Activated T-cell treated with anti-CD3 and anti-CD28 coated beads, Interleukin-2, amount 50 U/mL, for 48 hours (primary cell): Measurements from ENCODE around the gene RERE.

Source experiments
- DNase-seq, 2 experiments: peaks; one replicate each; pipeline ENCODE4 v3.0.0-alpha.2; 2020

The RERE gene

DNA sequence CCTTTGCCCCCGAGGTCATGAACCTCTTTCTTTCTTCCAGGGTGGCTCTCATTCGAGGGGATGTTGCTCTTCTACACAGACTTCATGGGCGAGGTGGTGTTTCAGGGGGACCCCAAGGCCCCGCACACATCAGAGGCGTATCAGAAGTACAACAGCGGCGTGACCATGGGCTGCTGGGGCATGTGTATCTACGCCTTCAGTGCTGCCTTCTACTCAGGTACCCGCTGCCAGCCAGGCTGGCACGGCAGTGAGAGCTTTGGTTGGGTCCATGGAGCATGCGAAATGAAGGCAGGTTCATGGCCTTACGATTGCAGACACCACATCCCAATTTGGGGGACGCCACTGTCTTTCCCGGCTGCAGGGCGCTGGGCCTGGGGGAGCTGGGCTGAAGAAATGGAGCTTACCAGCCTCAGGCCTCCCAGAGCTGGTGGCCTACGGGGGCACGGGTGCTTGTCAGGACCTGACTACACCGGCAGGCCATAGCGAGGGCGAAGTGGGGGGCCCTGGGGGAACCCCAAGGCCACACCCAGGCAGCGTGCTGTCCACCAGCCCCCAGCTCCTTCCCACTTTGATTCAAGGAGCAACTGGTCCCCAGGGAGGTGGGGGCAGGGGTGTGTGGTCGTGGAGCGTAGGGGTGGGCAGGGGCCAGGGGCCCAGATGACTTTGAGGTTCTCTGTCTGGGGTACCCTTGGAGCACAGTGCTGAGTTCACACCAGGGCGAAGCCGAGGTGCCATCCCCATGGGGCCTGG, 479.5 kb downstream of the RERE start:
- no peak for DNase-seq

GRCh38 chr1:8335246-8335645, 482.2 kb downstream of the RERE start:
- DNase-seq: no peak

- no peak for DNase-seq
These were observed 483.2 kb downstream of the RERE start for GRCh38 chr1:8334106-8334851.

- DNase-seq: no peak
These were observed 484.0 kb downstream of the RERE start for GRCh38 chr1:8333246-8333987.

DNA sequence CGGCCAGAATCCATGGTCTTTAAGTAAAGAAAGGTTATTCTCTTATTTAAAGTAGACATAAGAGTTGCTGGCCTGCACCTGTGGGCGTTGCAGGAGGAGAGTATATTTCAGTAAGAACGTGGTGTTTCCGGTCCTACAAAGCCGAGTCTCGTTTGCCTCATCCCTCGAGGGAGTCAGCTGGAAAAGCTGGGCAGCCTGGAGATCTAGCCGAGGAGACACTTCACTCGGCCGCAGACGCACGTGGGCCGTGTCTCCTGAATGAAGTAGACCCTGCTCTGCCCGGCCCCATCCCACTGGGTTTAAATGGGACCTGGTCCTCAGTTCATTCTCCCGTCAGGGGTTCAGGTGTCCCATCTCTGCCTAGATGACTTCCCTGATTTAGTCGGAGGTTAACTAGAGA, 484.6 kb downstream of the RERE start:
- no peak for DNase-seq

DNA sequence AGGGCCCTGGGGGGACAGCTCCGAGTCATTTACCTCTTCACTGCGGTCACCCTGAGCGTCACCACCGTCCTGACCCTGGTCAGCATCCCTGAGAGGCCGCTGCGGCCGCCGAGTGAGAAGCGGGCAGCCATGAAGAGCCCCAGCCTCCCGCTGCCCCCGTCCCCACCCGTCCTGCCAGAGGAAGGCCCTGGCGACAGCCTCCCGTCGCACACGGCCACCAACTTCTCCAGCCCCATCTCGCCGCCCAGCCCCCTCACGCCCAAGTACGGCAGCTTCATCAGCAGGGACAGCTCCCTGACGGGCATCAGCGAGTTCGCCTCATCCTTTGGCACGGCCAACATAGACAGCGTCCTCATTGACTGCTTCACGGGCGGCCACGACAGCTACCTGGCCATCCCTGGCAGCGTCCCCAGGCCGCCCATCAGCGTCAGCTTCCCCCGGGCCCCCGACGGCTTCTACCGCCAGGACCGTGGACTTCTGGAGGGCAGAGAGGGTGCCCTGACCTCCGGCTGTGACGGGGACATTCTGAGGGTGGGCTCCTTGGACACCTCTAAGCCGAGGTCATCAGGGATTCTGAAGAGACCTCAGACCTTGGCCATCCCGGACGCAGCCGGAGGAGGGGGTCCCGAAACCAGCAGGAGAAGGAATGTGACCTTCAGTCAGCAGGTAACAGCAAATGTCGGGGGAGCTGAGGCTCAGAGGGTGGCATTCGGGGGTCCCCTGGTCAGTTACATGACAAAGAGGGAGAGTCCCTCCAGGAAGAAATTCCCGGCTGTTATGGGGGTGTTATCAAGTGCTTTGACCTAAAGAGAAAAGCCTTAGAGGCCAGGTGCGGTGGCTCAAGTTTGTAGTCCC, 486.9 kb downstream of the RERE start:
- DNase-seq: no peak

DNA sequence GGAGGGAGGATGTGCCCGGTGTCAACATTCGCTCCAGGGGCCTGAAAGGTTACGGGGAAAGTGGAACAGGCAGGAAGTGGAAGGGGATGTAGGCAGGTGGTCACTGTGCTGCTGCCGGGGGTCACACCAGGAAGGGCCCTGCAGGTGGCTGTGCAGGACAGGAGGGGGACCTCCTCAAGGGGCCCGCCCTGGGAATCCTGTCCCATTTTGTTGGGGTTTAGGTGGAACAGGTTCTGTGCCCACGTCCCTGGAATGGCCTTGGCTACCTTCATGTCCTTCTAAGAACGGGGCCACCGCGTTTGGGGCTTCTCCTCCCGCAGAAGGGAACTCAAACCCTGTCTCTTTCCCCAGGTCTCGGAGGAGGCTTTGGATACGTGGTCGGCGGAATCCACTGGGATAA, 487.6 kb downstream of the RERE start:
- DNase-seq: no peak

DNA sequence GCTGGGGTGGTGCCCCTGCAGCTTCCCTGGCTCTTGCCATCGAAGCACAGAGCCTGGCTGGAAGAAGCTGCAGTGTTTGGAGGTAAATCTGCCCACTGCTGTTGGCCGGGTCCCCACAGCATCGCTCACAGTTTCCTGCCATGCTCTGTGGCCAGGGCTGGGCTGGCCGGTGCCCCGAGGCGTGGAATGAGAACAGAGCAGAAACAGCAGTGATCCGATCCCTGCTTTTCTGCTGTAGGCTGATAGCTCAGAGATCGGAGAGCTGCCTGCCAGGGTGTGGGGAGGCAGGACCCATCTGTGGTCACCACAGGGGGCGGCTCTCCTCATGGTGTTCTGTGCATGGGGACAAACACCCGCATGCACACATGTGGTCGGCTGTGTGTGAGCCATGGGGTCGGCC, 488.0 kb downstream of the RERE start:
- DNase-seq: no peak

DNA sequence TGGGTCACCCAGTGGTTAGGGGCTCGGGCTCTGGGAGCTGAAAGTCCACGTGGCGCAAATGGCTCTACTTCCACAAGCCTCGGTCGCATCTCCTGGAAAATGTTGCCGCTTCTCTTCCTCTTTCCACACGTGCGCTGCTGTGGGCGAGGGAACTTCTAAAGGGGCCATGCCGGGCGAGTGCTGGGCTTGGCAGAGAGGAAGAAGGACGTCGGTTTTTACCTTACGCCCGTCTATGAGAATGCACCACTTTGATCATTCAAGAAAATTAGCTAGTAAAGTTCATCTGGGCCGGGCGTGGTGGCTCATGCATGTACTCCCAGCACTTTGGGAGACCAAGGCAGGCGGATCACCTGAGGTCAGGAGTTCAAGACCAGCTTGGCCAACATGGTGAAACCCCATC, 489.2 kb downstream of the RERE start:
- DNase-seq: no peak

- no peak for DNase-seq
These were observed 491.2 kb downstream of the RERE start for GRCh38 chr1:8326265-8326664.

DNA sequence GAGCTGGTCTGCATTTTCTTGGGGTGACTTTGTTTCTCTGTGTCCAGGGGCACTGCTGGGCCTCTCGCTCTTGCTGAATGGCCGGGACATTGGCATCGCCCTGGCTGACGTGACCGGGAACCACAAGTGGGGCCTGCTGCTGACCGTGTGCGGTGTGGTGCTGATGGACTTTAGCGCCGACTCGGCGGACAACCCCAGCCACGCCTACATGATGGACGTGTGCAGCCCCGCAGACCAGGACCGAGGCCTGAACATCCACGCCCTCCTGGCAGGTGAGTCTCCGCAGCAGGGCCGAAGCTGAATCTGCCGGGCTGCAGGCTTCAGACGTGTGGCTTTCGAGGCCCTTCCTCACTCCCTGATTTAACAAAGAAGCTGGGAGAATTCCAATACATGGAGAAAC, 491.7 kb downstream of the RERE start:
- no peak for DNase-seq

GRCh38 chr1:8324176-8324810, 493.1 kb downstream of the RERE start:
- no peak for DNase-seq

DNA sequence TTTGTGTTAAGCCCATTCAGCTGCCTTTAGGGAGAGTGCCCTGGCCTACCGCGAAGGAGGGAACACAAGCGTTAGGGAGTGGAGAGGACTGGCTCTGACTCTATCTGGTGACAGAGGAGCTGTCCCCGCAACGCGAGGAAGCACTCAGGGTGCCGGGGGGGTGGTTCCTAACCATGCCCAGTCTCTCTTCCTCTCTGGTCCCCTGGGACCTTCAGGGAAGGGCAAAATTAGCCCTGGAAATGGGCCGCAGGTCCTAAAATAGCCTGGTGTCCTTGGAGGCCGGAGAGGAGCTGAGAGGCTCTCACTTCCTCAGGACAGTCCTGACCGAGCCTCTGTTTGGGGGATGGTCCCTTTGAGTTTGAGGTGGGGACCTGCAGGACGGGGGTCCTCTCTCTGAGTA, 493.7 kb downstream of the RERE start:
- no peak for DNase-seq

DNA sequence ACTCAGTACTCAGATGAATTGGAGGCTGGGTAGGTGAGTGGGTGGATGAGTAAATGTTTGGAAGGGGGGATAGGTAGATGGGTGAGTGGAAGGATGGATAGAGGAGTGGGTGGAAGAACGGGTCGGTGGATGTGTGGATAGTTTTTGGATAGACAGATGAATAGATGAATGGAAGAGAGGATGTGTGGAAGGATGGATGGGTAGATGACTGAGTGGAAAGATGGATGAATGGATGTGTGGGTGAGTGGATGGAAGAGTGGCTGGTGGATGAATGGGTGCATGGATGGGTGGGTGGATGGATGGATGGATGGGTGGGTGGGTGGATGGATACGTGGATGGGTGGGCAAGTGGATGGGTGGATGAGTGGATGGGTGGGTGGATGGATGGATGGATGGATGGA, 495.8 kb downstream of the RERE start:
- DNase-seq: no peak

- no peak for DNase-seq
These were observed 499.0 kb downstream of the RERE start for GRCh38 chr1:8318436-8318835.

DNA sequence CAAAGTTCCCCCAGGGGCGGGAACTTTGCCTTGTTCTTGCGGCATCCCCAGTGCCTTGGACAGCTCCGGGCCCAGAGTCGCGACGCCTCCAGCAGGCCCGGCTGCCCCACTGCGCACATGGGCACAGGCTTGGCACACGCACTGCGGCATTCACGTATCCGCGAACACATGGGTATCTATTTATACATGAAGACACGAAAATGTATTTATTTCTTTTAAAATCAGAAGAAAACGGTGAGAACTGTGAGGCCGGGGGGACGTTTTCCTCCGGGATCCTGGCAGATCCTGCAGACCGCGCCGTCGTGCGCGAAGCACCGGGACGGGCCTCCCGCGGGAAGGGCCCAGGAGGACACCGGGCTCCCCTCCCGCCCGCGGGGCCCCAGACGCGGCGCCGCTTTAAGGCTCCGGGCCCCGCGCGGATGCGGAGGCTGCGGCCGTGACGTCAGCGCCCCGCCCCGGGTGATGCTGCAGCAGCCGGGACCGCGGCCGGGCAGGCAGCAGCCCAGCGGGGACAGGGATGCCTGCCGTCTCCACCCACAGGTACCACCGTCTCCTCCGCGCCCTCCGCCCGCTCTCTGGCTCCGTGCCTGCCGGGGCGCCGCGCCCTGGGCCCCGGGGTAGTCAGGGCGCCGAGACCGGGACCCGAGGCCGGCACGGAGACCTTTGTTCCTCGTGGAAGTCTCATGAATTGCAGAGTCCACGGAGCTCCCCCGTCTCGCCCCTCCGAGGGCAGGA, 499.6 kb downstream of the RERE start, which contains the start of gene SLC45A1:
SLC45A1 (plus strand) TSS at position 468 of the 735 bp plus-strand sequence. CDS start 6,216 bp downstream, outside the sequence.
- DNase-seq: peak; percentile 82 to 88

GRCh38 chr1:8315573-8316475, 501.6 kb downstream of the RERE start:
- no peak for DNase-seq

- DNase-seq: peak; percentile 62 to 70
These were observed 502.8 kb downstream of the RERE start for GRCh38 chr1:8314346-8315280.

- no peak for DNase-seq
These were observed 504.2 kb downstream of the RERE start for GRCh38 chr1:8313231-8313630.
